Measurements from ENCODE around the gene DYRK1A.
A peak's percentile ranks its signal among the peaks of the same experiment; 100 is the strongest.
"Not testable (repeated sequence)": the region's sequence is repeated elsewhere in the genome, so short reads cannot be mapped to it uniquely, and the experiment has no call there.

Gene DYRK1A

DNA sequence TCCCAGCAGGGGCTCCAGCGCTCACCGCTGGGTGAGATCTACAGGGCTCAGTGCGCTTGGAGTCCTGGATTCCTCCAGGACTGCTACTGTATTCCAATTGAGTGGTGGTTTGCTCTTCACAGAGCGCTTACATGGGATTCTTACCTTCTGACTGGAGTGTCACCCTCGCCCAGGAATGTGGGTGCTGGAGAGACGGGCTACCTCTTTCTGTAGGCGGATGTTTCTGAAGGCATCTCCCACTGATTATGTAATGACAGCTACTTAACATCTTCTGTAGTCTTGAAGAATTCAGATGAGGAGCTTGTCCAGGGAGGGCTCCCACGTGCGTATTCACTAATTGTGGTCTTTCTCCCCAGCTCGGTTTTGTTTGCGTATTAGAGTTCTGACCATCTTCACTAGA is 154.2 kb downstream of the DYRK1A start:
- no peak for DNase-seq (ENCODE audit: low read depth)
- H3K4me3 ChIP-seq (replicated peaks; ENCODE audit: low read depth, low read length) = no peak overlapping the region
- TF ChIP-seq CTCF (IDR thresholded peaks at IDR 0.05; ENCODE audit: low read length, missing control alignments) = no peak

DNA sequence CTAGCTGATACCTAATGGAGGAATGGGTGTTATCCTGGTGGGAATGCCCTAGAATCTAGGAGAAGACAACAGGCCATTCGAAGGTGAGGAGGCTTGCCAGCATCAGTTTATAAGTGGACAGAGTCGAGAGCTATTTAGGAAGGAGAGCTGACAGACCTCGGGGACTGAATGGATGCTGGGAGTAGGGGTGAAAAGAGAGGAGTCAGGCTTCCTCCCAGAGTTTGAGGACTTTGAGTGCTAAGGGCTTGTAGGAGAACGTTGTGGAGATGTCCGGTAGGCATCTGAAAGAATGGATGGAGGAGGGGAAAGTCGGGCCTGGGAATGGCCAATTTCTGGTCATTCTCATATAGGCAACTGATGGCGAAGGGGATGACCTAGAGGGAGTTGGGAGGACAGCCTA is 155.1 kb downstream of the DYRK1A start:
- no peak for DNase-seq (ENCODE audit: low read depth)
- H3K4me3 ChIP-seq (replicated peaks; ENCODE audit: low read depth, low read length) = no peak overlapping the region
- no peak for TF ChIP-seq CTCF (IDR thresholded peaks at IDR 0.05; ENCODE audit: low read length, missing control alignments)

- no peak for DNase-seq (ENCODE audit: low read depth)
- H3K4me3 ChIP-seq (replicated peaks; ENCODE audit: low read depth, low read length) = no peak overlapping the region
- no peak for TF ChIP-seq CTCF (IDR thresholded peaks at IDR 0.05; ENCODE audit: low read length, missing control alignments)
These were observed 156.2 kb downstream of the DYRK1A start for GRCh38 chr21:37522641-37523295.

GRCh38 chr21:37524944-37525343 is 158.4 kb downstream of the DYRK1A start:
- DNase-seq (ENCODE audit: low read depth); H3K4me3 ChIP-seq (replicated peaks; ENCODE audit: low read depth, low read length): not testable (repeated sequence)

GRCh38 chr21:37525810-37526209 is 159.2 kb downstream of the DYRK1A start:
- TF ChIP-seq CTCF (IDR thresholded peaks at IDR 0.05; ENCODE audit: low read length, missing control alignments) = no peak
- no peak overlapping the region for H3K4me3 ChIP-seq (replicated peaks; ENCODE audit: low read depth, low read length)
- peak; percentile 8 for DNase-seq (ENCODE audit: low read depth)

GRCh38 chr21:37527103-37527502 is 160.5 kb downstream of the DYRK1A start:
- no peak for DNase-seq (ENCODE audit: low read depth)
- H3K4me3 ChIP-seq (replicated peaks; ENCODE audit: low read depth, low read length) = no peak overlapping the region
- TF ChIP-seq CTCF (IDR thresholded peaks at IDR 0.05; ENCODE audit: low read length, missing control alignments) = no peak

- no peak for DNase-seq (ENCODE audit: low read depth)
- TF ChIP-seq CTCF (IDR thresholded peaks at IDR 0.05; ENCODE audit: low read length, missing control alignments) = no peak
- H3K4me3 ChIP-seq (replicated peaks; ENCODE audit: low read depth, low read length) = no peak overlapping the region
These were observed 161.1 kb downstream of the DYRK1A start for GRCh38 chr21:37527716-37528115.
